Measurements from ENCODE around the gene CYSTM1. TPM values are rescaled to one million over a fixed set of nuclear protein-coding genes. Genes with fewer than 3 reads are reported as not detected.

Gene CYSTM1
- total RNA-seq, 4 donors from 2014 or later, result 304 to 593 (median 336) TPM

GRCh38 chr5:140287801-140288521 lies 113.0 kb downstream of the CYSTM1 start:
- H3K4me3 ChIP-seq, result no peak overlapping the region
- peaks cover 55 to 67% of the 10 kb centered on the region in 2 donors for H3K4me1 ChIP-seq
- DNase-seq, result no peak
- in situ Hi-C loops (cut with MboI; ENCODE audit: low sequenced_read_pairs in 4 of 4), result no loop called here
- TF ChIP-seq POLR2A (IDR thresholded peaks at IDR 0.05), result no peak
- no peak for TF ChIP-seq CTCF (IDR thresholded peaks at IDR 0.05 in 4 of 5, conservative IDR thresholded peaks at IDR 0.05 in 1 of 5)
- peak overlapping the region in 3 of 4 donors; percentile 20 to 47 (median 37) for H3K27ac ChIP-seq
- intact Hi-C loops (cut with DNase I; ENCODE audit: low total_unique reads), result no loop called here
- no peaks in the 10 kb centered on the region for H3K27me3 ChIP-seq
- no peaks in the 10 kb centered on the region for H3K9me3 ChIP-seq
- no peaks in the 10 kb centered on the region for H3K36me3 ChIP-seq
- ATAC-seq, result no peak

GRCh38 chr5:140292212-140293036 lies 117.4 kb downstream of the CYSTM1 start:
- H3K4me1 ChIP-seq, result peaks cover 77 to 85% of the 10 kb centered on the region in 2 donors
- intact Hi-C loops (cut with DNase I; ENCODE audit: low total_unique reads), result loop anchor here (2.0 kb wide), 2 partner anchors 30 to 54 kb away; partner anchors contain the start of gene HBEGF
- H3K4me3 ChIP-seq, result no peak overlapping the region
- in situ Hi-C loops (cut with MboI; ENCODE audit: low sequenced_read_pairs in 4 of 4), result no loop called here
- no peaks in the 10 kb centered on the region for H3K9me3 ChIP-seq
- no peaks in the 10 kb centered on the region for H3K36me3 ChIP-seq
- peak; percentile 40 to 79 for ATAC-seq
- H3K27ac ChIP-seq, result peak overlapping the region; percentile 77 to 88 (median 80)
- TF ChIP-seq CTCF (IDR thresholded peaks at IDR 0.05 in 4 of 5, conservative IDR thresholded peaks at IDR 0.05 in 1 of 5) (no peak), POLR2A (IDR thresholded peaks at IDR 0.05) (peak in 1 of 2 donors; percentile 10)
- no peak for DNase-seq
- H3K27me3 ChIP-seq, result no peaks in the 10 kb centered on the region

Other genes with a start within 250 kb of the CYSTM1 start
- gene NRG2, start 131.9 kb upstream of the CYSTM1 start, total RNA-seq, result 10 to 100 TPM; 10.3 to 28.8 (median 20.0) TPM
- 10 to 100 TPM; 13.6 to 20.6 (median 16.5) TPM for gene PURA, start 61.1 kb upstream of the CYSTM1 start, total RNA-seq
- gene IGIP, start 49.3 kb upstream of the CYSTM1 start, total RNA-seq, result 10 to 100 TPM in 1 of 4 donors, 1 to 10 TPM in 3; 6.7 to 13.1 (median 8.2) TPM
- 10 to 100 TPM; 47.9 to 81.0 (median 77.9) TPM for gene PFDN1, start 127.9 kb downstream of the CYSTM1 start, total RNA-seq
- gene HBEGF, start 171.4 kb downstream of the CYSTM1 start, total RNA-seq, result 10 to 100 TPM in 3 of 4 donors, 1 to 10 TPM in 1; 5.3 to 22.2 (median 17.6) TPM
- gene SLC4A9, start 185.0 kb downstream of the CYSTM1 start, total RNA-seq, result not detected
- 10 to 100 TPM; 51.3 to 93.6 (median 72.7) TPM for gene ANKHD1, start 226.6 kb downstream of the CYSTM1 start, total RNA-seq